Astrocyte of the spinal cord (primary cell): Measurements from ENCODE around the gene MMD2.

Experiments used
- DNase-seq: peaks from one replicate; pipeline ENCODE4 v3.0.0; 2011; ENCODE audit warnings: low read depth, low spot score
- H3K4me3 ChIP-seq: 2 replicates; pipeline ENCODE4 v1.5.1; 2011; ENCODE audit warnings: low read depth, mild to moderate bottlenecking, low read length, moderate library complexity
- in situ Hi-C: cut with HindIII; loops from 2 replicates; pipeline ENCODE4 v1.10.0; 2017; ENCODE audit warnings: low sequenced_read_pairs
- TF ChIP-seq, protein P1 (sequence below): IDR thresholded peaks from 2 replicates; pipeline ENCODE4 v1.5.1; 2012; ENCODE audit warnings: low read depth, mild to moderate bottlenecking, low read length, inconsistent platforms

The MMD2 gene

GRCh38 chr7:4928445-4928844 lies 30.5 kb downstream of the MMD2 start:
- no peak for DNase-seq
- TF ChIP-seq, protein P1, sequence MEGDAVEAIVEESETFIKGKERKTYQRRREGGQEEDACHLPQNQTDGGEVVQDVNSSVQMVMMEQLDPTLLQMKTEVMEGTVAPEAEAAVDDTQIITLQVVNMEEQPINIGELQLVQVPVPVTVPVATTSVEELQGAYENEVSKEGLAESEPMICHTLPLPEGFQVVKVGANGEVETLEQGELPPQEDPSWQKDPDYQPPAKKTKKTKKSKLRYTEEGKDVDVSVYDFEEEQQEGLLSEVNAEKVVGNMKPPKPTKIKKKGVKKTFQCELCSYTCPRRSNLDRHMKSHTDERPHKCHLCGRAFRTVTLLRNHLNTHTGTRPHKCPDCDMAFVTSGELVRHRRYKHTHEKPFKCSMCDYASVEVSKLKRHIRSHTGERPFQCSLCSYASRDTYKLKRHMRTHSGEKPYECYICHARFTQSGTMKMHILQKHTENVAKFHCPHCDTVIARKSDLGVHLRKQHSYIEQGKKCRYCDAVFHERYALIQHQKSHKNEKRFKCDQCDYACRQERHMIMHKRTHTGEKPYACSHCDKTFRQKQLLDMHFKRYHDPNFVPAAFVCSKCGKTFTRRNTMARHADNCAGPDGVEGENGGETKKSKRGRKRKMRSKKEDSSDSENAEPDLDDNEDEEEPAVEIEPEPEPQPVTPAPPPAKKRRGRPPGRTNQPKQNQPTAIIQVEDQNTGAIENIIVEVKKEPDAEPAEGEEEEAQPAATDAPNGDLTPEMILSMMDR: no peak
- no peak overlapping the region for H3K4me3 ChIP-seq
- in situ Hi-C loops: no loop called here

DNA sequence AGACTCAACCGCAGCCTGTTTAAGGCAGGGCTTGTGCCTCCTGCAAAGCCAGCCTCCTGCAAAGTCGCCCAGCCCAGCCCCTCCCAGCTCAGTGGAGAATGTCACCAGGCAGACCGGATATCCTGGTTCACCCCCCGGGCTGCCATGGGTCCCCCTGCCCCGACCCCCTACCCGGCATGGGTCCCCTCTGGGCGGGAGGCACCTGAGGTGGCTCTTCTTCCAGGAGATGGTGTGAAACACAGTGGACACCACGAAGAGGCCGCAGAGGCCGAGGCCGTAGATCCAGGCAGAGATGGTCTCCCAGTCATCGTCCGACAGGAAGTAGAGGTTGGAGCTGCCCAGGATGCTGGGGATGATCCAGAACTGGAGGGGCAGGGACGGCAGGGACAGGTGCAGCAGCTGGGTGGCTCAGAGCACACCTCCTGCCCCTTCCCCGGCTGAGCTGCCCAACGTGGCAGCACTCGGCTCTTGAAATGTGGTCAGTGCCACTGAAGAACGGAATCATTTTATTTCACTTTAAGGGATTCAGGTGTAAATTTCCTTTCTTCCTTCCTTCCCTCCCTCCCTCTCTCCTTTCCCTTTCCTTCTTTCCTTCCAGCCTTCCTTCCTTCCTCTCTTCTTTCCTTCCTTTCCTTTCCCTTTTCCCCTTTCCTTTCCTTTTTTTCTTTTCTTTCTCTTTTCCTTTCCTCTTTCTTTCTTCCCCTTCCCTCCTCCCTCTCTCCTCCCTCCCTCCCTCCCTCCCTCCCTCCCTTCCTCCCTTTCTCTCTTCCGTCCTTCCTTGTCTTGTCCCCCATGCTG lies 38.8 kb downstream of the MMD2 start:
- TF ChIP-seq, protein P1: no peak
- DNase-seq: no peak
- H3K4me3 ChIP-seq: no peak overlapping the region
- in situ Hi-C loops: no loop called here

DNA sequence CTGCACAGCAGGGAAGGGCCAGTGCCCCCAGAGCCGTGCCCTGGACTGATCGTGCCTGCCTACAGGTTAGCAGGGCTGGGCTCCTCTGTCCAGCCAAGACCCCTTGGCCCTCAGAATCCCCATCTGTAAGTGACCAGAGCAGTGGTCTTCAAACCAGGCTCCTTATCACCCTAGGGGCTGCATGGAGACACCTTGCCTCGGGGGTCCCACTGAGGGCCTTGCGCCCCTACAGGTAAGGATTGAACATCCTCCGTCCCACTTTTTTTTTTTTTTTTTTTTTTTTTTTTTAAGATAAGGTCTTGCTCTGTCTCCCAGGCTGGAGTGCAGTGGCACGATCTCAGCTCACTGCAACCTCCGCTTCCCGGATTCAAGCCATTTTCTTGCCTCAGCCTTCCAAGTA lies 42.9 kb downstream of the MMD2 start:
- no peak overlapping the region for H3K4me3 ChIP-seq
- no peak for DNase-seq
- TF ChIP-seq, protein P1: no peak
- in situ Hi-C loops: no loop called here

DNA sequence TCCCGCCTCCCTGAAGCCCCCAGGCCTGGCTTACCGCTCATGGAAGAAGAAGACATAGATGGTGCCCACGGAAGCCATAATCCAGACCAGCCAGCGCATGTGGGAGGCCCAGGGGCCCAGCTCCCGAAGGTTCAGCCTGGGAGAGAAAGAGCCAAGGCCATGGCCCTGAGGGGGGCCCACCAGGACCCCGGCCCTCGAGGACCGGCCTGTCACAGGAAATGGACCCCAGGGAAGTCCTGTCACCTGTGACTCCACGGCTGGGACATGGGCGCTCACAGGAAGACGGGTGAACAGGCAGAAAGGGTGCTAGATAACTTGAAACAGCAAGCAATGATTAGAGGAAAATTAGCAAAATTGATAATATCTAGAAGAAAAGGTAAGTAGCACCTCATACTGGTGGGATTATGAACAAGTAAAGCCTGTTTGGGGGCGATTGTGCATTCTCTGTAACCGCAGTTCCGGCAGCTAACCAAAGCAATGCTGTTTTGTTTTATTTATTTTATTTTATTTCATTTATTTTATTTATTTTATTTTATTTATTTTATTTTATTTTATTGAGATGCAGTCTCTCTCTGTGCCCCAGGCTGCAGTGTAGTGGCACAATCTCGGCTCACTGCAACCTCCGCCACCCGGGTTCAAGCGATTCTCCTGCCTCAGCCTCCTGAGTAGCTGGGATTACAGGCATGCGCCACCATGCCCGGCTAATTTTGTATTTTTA lies 47.7 kb downstream of the MMD2 start:
- no peak for DNase-seq
- in situ Hi-C loops: no loop called here
- TF ChIP-seq, protein P1: no peak
- no peak overlapping the region for H3K4me3 ChIP-seq

- in situ Hi-C loops: no loop called here
- TF ChIP-seq, protein P1: no peak
Measured at GRCh38 chr7:4906682-4907081, 52.3 kb downstream of the MMD2 start.

GRCh38 chr7:4905171-4905570 lies 53.8 kb downstream of the MMD2 start:
- no peak for DNase-seq
- TF ChIP-seq, protein P1: no peak
- H3K4me3 ChIP-seq: no peak overlapping the region
- in situ Hi-C loops: no loop called here

More at GRCh38 chr7:4906682-4907081, 52.3 kb downstream of the MMD2 start:
- H3K4me3 ChIP-seq: no peak overlapping the region
- no peak for DNase-seq
